Camera-type eye (tissue), 1 donor: ENCODE data around the gene BMP8B. TPM values are rescaled to one million over a fixed set of nuclear protein-coding genes. Genes with fewer than 3 reads are reported as not detected.

ENCODE experiments used
- total RNA-seq: library from RNA; depleted of rRNA; stranded (reverse); fragments of >200 nt; gene quantifications from one replicate; pipeline ENCODE4 v1.2.3, GENCODE V29; 2014

Gene BMP8B, protein sequence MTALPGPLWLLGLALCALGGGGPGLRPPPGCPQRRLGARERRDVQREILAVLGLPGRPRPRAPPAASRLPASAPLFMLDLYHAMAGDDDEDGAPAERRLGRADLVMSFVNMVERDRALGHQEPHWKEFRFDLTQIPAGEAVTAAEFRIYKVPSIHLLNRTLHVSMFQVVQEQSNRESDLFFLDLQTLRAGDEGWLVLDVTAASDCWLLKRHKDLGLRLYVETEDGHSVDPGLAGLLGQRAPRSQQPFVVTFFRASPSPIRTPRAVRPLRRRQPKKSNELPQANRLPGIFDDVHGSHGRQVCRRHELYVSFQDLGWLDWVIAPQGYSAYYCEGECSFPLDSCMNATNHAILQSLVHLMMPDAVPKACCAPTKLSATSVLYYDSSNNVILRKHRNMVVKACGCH
- 6.8 TPM for total RNA-seq

DNA sequence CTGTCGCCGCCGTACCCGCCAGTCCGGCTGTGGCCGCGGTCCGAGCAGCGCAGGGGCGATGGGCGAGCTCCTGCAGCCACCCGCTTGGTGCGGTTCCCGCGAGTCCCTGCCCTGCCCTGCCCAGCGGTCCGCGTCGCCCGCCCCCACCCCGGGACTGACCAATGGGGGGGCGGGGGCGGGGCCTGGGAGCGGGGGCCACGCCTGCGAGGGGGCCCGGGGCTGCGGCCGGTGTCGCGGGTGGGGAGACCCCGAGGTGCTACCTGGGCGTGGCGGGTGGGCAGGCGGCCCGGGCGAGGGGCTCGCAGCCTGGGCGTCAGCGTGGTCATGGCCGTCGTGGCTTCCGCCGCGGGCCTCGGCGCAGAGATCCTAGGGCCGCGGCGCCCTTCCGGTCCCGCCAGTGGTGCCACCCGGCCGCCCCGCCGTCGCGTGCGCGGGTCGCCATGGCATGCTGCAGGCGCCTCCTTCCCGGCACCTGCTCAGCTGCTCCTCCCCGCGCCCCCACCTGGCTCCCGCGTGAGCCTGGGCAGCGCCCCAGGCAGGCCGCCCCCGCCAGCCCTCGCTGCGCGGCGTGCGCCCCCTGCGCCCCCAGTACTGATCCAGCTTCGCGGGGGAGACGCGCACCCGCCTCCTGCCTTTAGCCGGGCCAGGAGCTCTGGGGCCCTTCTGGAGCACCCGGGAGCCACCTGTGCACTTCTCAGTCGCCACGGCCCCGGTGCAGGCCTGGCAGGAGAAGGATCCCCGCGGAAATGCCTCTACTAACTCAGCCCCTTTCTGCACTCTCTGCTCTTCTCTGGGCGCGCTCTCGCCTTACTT is at the start of gene BMP8B:
Gene BMP8B, minus strand, starts transcription at position 108 of the 813 bp plus-strand sequence. CDS start 380 bp downstream, outside the sequence.

GRCh38 chr1:39771022-39771532 is 17.6 kb downstream of the BMP8B start, which contains the start of gene OXCT2:
OXCT2 (minus strand) TSS chr1:39771348; CDS start chr1:39771255, 93 bp downstream.

GRCh38 chr1:39738622-39739366 is 49.9 kb downstream of the BMP8B start, which contains the start of gene PPIE:
PPIE (plus strand) TSS chr1:39738882; CDS start chr1:39738901, 19 bp downstream.

Other genes starting within 250 kb of the BMP8B start
- 127 TPM for gene PABPC4, start 212.1 kb downstream of the BMP8B start, total RNA-seq
- 16.3 TPM for gene HEYL, start 149.2 kb downstream of the BMP8B start, total RNA-seq
- 2.8 TPM for gene NT5C1A, start 116.8 kb downstream of the BMP8B start, total RNA-seq
- 5.7 TPM for gene HPCAL4, start 97.4 kb downstream of the BMP8B start, total RNA-seq
- gene PPIE, start 50.0 kb downstream of the BMP8B start, total RNA-seq = 33.5 TPM
- gene OXCT2, start 17.5 kb downstream of the BMP8B start, total RNA-seq = 0.66 TPM
- gene TRIT1, start 94.6 kb upstream of the BMP8B start, total RNA-seq = 39.6 TPM
- 11.5 TPM for gene MYCL, start 113.1 kb upstream of the BMP8B start, total RNA-seq
- gene MFSD2A, start 166.3 kb upstream of the BMP8B start, total RNA-seq = 3.1 TPM